Bronchial epithelial cell (primary cell): ENCODE data around the gene ADAMTS15. TPM values are rescaled to one million over a fixed set of nuclear protein-coding genes. Genes with fewer than 3 reads are reported as not detected.
A peak's percentile ranks its signal among the peaks of the same experiment; 100 is the strongest.

Experiments
- DNase-seq: peaks from one replicate; pipeline ENCODE4 v3.0.0-alpha.2; 2010; ENCODE audit warnings: low read depth
- FAIRE-seq: peaks from 2 replicates; lab custom pipeline; 2011; peaks lifted over from hg19 to GRCh38; lab: Jason Lieb, UNC
- H3K27me3 ChIP-seq: 2 replicates; pipeline ENCODE4 v1.5.1; 2011; ENCODE audit warnings: low read length; ENCODE audit not compliant: control insufficient read depth, insufficient read depth
- H3K36me3 ChIP-seq: 2 replicates; pipeline ENCODE4 v1.5.1; 2011; ENCODE audit warnings: low read length; ENCODE audit not compliant: control insufficient read depth, insufficient read depth
- H3K4me3 ChIP-seq: 2 replicates; pipeline ENCODE4 v1.5.1; 2011; ENCODE audit warnings: mild to moderate bottlenecking, low read depth, low read length, control low read depth
- CTCF ChIP-seq: IDR thresholded peaks from 2 replicates; pipeline ENCODE4 v1.5.1; 2011; ENCODE audit warnings: mild to moderate bottlenecking, moderate library complexity, low read length, control low read depth, inconsistent platforms; ENCODE audit not compliant: insufficient read depth, severe bottlenecking
- total RNA-seq: library from RNA; depleted of rRNA; stranded (reverse); fragments of >200 nt; gene quantifications from 2 replicates; pipeline ENCODE4 v1.2.1, GENCODE V29; 2014

ADAMTS15 gene
- total RNA-seq, 1 donor from 2014 or later, result 0.26 TPM

- peaks cover 2% of the 10 kb centered on the region for H3K27me3 ChIP-seq
- no peaks in the 10 kb centered on the region for H3K36me3 ChIP-seq
- DNase-seq (peak; percentile 55), FAIRE-seq (peak; percentile 70)
- no peak for TF ChIP-seq CTCF
- H3K4me3 ChIP-seq, result no peak overlapping the region
Observed at GRCh38 chr11:130414107-130415080, 34.1 kb upstream of the ADAMTS15 start.

- FAIRE-seq (no peak), DNase-seq (no peak)
- H3K4me3 ChIP-seq, result no peak overlapping the region
- no peaks in the 10 kb centered on the region for H3K36me3 ChIP-seq
- H3K27me3 ChIP-seq, result peaks cover 1% of the 10 kb centered on the region
- TF ChIP-seq CTCF, result no peak
Observed at GRCh38 chr11:130415731-130416529, 32.5 kb upstream of the ADAMTS15 start.

- no peak for DNase-seq
- H3K36me3 ChIP-seq, result no peaks in the 10 kb centered on the region
- no peaks in the 10 kb centered on the region for H3K27me3 ChIP-seq
- no peak for FAIRE-seq
- TF ChIP-seq CTCF, result no peak
- no peak overlapping the region for H3K4me3 ChIP-seq
Observed at GRCh38 chr11:130416530-130416882, 31.9 kb upstream of the ADAMTS15 start.

- DNase-seq, result no peak
- Histone ChIP-seq H3K36me3 (no peaks in the 10 kb centered on the region), H3K27me3 (no peaks in the 10 kb centered on the region), H3K4me3 (no peak overlapping the region)
- FAIRE-seq, result no peak
- no peak for TF ChIP-seq CTCF
Observed at GRCh38 chr11:130416906-130417305, 31.5 kb upstream of the ADAMTS15 start.

- DNase-seq (no peak), FAIRE-seq (no peak)
- Histone ChIP-seq H3K4me3 (no peak overlapping the region), H3K36me3 (no peaks in the 10 kb centered on the region), H3K27me3 (peaks cover under 1% of the 10 kb centered on the region)
- TF ChIP-seq CTCF, result no peak
Observed at GRCh38 chr11:130418210-130418609, 30.2 kb upstream of the ADAMTS15 start.
